HL-60 (cell line): ENCODE data around the gene TSPOAP1.

Source experiments
- DNase-seq, 2 experiments: peaks; one replicate each; pipeline ENCODE4 v3.0.0-alpha.2; 2010 to 2020; ENCODE audit warnings: low read depth in 1 of 2, low spot score in 1 of 2
- H3K27ac ChIP-seq: fragments of 250-450 bp; sonication (Bioruptor Pico); replicated peaks from 2 replicates; pipeline ENCODE4 v1.5.1; 2020; ENCODE audit warnings: mild to moderate bottlenecking, moderate library complexity
- H3K27me3 ChIP-seq: fragments of 250-450 bp; sonication (Bioruptor Pico); 2 replicates; pipeline ENCODE4 v1.5.1; 2021; ENCODE audit warnings: mild to moderate bottlenecking, moderate library complexity; ENCODE audit not compliant: insufficient read depth, poor library complexity, severe bottlenecking
- H3K4me3 ChIP-seq: replicated peaks from 2 replicates; pipeline ENCODE4 v1.5.1; 2011; ENCODE audit warnings: mild to moderate bottlenecking, control low read depth, low read length; ENCODE audit not compliant: insufficient read depth
- CTCF ChIP-seq: IDR thresholded peaks from one replicate; pipeline ENCODE4 v1.5.1; 2011; ENCODE audit warnings: low read length, control low read depth, inconsistent platforms; ENCODE audit not compliant: insufficient read depth
- GABPA ChIP-seq: IDR thresholded peaks from 2 replicates; pipeline ENCODE4 v1.6.1; 2012; ENCODE audit warnings: low read depth
- POLR2AphosphoS5 ChIP-seq: IDR thresholded peaks from 2 replicates; pipeline ENCODE4 v1.6.1; 2012; ENCODE audit warnings: low read depth
- REST ChIP-seq: IDR thresholded peaks from 2 replicates; pipeline ENCODE4 v1.6.1; 2012; ENCODE audit warnings: low read depth; ENCODE audit not compliant: insufficient replicate concordance
- SPI1 ChIP-seq: IDR thresholded peaks from 2 replicates; pipeline ENCODE4 v1.6.1; 2012; ENCODE audit warnings: low read depth, mild to moderate bottlenecking, borderline replicate concordance
- long read RNA-seq: library from polyadenylated mRNA; unstranded; transcript quantifications from one replicate; pipeline ENCODE4 v2.0.0, GENCODE V29; 2020

The TSPOAP1 gene
- long read RNA-seq, partial matches to known transcripts = 1 of 2 reads
- long read RNA-seq, other reads (novel, unspliced or antisense) = 1 of 2 reads

- TF ChIP-seq GABPA (peak; percentile 41; the same call in 1 of the 2 replicates), CTCF (no peak), SPI1 (no peak), POLR2AphosphoS5 (peak; percentile 93), REST (no peak)
- peak within 1 kb of the TSS; percentile 100 for H3K27ac ChIP-seq
- H3K27me3 ChIP-seq = no peaks in the 10 kb centered on the region
- DNase-seq = peak; percentile 88 to 90
- H3K4me3 ChIP-seq = peak within 1 kb of the TSS; percentile 8
Observed at GRCh38 chr17:58328195-58329034, at the start of gene TSPOAP1. Gene TSPOAP1 (minus strand): TSS chr17:58328795. CDS start chr17:58327920, 875 bp downstream.

- Histone ChIP-seq H3K27ac (no peak overlapping the region), H3K27me3 (no peaks in the 10 kb centered on the region), H3K4me3 (no peak overlapping the region)
- DNase-seq = no peak
- TF ChIP-seq SPI1 (peak; percentile 44; the same call in 1 of the 2 replicates), GABPA (no peak)
Observed at GRCh38 chr17:58377661-58378060, 49.1 kb upstream of the TSPOAP1 start.

GRCh38 chr17:58377093-58377601, 48.6 kb upstream of the TSPOAP1 start:
- H3K27me3 ChIP-seq = no peaks in the 10 kb centered on the region
- TF ChIP-seq GABPA (no peak), POLR2AphosphoS5 (no peak), REST (no peak), SPI1 (no peak), CTCF (no peak)

GRCh38 chr17:58376472-58377000, 47.9 kb upstream of the TSPOAP1 start:
- TF ChIP-seq CTCF (no peak), GABPA (no peak), SPI1 (peak; percentile 53), REST (peak; percentile 69), POLR2AphosphoS5 (no peak)
- H3K4me3 ChIP-seq = no peak overlapping the region
- DNase-seq = peak in 1 of 2 experiments; percentile 16
- H3K27ac ChIP-seq = no peak overlapping the region
- no peaks in the 10 kb centered on the region for H3K27me3 ChIP-seq

More at GRCh38 chr17:58377093-58377601, 48.6 kb upstream of the TSPOAP1 start:
- DNase-seq = no peak
- no peak overlapping the region for H3K27ac ChIP-seq
- no peak overlapping the region for H3K4me3 ChIP-seq
